ENCODE data around the gene GPR31. TPM values are rescaled to one million over a fixed set of nuclear protein-coding genes. Genes with fewer than 3 reads are reported as not detected.

The GPR31 gene
- total and polyA plus RNA-seq, 2 donors from 2014 or later, result 0.16 TPM; not detected in 1

- no peak overlapping the region for H3K4me3 ChIP-seq (ENCODE audit: low read length in 3 of 3)
- TF ChIP-seq, protein P1, sequence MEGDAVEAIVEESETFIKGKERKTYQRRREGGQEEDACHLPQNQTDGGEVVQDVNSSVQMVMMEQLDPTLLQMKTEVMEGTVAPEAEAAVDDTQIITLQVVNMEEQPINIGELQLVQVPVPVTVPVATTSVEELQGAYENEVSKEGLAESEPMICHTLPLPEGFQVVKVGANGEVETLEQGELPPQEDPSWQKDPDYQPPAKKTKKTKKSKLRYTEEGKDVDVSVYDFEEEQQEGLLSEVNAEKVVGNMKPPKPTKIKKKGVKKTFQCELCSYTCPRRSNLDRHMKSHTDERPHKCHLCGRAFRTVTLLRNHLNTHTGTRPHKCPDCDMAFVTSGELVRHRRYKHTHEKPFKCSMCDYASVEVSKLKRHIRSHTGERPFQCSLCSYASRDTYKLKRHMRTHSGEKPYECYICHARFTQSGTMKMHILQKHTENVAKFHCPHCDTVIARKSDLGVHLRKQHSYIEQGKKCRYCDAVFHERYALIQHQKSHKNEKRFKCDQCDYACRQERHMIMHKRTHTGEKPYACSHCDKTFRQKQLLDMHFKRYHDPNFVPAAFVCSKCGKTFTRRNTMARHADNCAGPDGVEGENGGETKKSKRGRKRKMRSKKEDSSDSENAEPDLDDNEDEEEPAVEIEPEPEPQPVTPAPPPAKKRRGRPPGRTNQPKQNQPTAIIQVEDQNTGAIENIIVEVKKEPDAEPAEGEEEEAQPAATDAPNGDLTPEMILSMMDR (IDR thresholded peaks at IDR 0.05; ENCODE audit: borderline replicate concordance, extremely low read depth, insufficient read depth), result no peak
- no peaks in the 10 kb centered on the region for H3K36me3 ChIP-seq (ENCODE audit: control insufficient read depth in 2 of 3, insufficient read depth in 3 of 3, low read length in 3 of 3)
- intact Hi-C loops (cut with DNase I), result no loop called here
- H3K27me3 ChIP-seq (ENCODE audit: control insufficient read depth, insufficient read depth, low read length), result no peaks in the 10 kb centered on the region
- H3K4me1 ChIP-seq (ENCODE audit: control insufficient read depth in 2 of 3, insufficient read depth in 2 of 3, low read depth in 1 of 3, low read length in 3 of 3), result peaks cover 0 to 4% (median 4%) of the 10 kb centered on the region in 3 donors
- H3K9ac ChIP-seq (ENCODE audit: low read length in 3 of 3), result no peak overlapping the region
- no peaks in the 10 kb centered on the region for H3K9me3 ChIP-seq (ENCODE audit: control insufficient read depth in 2 of 3, insufficient read depth in 1 of 3, low read length in 3 of 3)
- FAIRE-seq (no peak), DNase-seq (no peak)
- H3K27ac ChIP-seq (ENCODE audit: low read depth in 2 of 2, low read length in 2 of 2), result no peak overlapping the region
These were observed 3.5 kb downstream of the GPR31 start for GRCh38 chr6:167154291-167154690.

- Histone ChIP-seq H3K9me3 (ENCODE audit: control insufficient read depth in 2 of 3, insufficient read depth in 1 of 3, low read length in 3 of 3) (no peaks in the 10 kb centered on the region), H3K9ac (ENCODE audit: low read length in 3 of 3) (no peak overlapping the region), H3K36me3 (ENCODE audit: control insufficient read depth in 2 of 3, insufficient read depth in 3 of 3, low read length in 3 of 3) (no peaks in the 10 kb centered on the region), H3K27ac (ENCODE audit: low read depth in 2 of 2, low read length in 2 of 2) (no peak overlapping the region), H3K27me3 (ENCODE audit: control insufficient read depth, insufficient read depth, low read length) (no peaks in the 10 kb centered on the region), H3K4me3 (ENCODE audit: low read length in 3 of 3) (no peak overlapping the region), H3K4me1 (ENCODE audit: control insufficient read depth in 2 of 3, insufficient read depth in 2 of 3, low read depth in 1 of 3, low read length in 3 of 3) (peaks cover 0 to 4% (median 4%) of the 10 kb centered on the region in 3 donors)
- FAIRE-seq (no peak), DNase-seq (no peak)
- TF ChIP-seq, protein P1 (IDR thresholded peaks at IDR 0.05; ENCODE audit: borderline replicate concordance, extremely low read depth, insufficient read depth), result no peak
- intact Hi-C loops (cut with DNase I), result no loop called here
These were observed 4.2 kb downstream of the GPR31 start for GRCh38 chr6:167153521-167153959.

DNA sequence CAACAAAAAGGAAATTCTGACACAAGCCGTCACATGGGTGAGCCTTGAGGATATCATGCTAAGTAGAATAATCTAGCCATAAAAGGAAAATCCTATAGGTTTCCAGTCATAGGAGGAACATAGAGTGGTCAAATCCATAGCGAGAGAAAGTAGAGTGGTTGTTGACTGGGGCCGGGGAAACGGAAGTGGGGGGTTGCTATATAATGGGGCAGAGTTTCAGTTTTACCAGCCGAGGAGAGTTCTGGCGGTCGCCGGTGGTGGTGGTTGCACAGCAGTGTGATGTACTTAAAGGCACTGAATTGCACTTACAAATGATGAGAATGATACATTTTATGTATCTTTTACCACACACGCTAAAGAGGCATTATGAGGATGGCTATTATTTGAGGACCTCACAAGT, 4.9 kb downstream of the GPR31 start:
- Histone ChIP-seq H3K27me3 (ENCODE audit: control insufficient read depth, insufficient read depth, low read length) (no peaks in the 10 kb centered on the region), H3K27ac (ENCODE audit: low read depth in 2 of 2, low read length in 2 of 2) (no peak overlapping the region), H3K9me3 (ENCODE audit: control insufficient read depth in 2 of 3, insufficient read depth in 1 of 3, low read length in 3 of 3) (no peaks in the 10 kb centered on the region), H3K4me1 (ENCODE audit: control insufficient read depth in 2 of 3, insufficient read depth in 2 of 3, low read depth in 1 of 3, low read length in 3 of 3) (peaks cover 0 to 4% (median 4%) of the 10 kb centered on the region in 3 donors), H3K9ac (ENCODE audit: low read length in 3 of 3) (no peak overlapping the region), H3K36me3 (ENCODE audit: control insufficient read depth in 2 of 3, insufficient read depth in 3 of 3, low read length in 3 of 3) (no peaks in the 10 kb centered on the region), H3K4me3 (ENCODE audit: low read length in 3 of 3) (no peak overlapping the region)
- DNase-seq (no peak), FAIRE-seq (no peak)
- TF ChIP-seq, protein P1 (IDR thresholded peaks at IDR 0.05; ENCODE audit: borderline replicate concordance, extremely low read depth, insufficient read depth), result no peak
- intact Hi-C loops (cut with DNase I), result no loop called here

DNA sequence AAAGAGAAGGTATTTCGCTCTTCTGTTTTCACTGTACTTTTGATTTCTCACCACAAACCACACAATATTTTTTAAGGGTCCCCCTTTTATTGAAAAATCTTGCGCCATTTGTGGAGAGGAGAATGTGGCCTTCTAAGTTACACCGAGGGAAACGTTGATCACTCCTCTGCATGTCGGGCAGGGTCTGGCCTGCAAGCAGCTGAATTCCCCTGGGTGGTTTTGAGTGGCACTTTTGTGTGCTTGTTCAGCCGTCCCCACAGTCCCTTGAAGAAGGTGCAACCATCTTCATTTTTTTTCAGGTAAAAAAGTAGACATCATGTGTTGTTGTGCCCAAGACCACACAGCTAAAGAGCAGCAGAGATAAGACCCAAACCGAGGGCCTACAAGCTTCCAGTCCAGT, 6.1 kb downstream of the GPR31 start:
- intact Hi-C loops (cut with DNase I), result no loop called here
- DNase-seq, result no peak
- no peak overlapping the region for H3K4me3 ChIP-seq (ENCODE audit: low read length in 3 of 3)
- peaks cover 0 to 4% (median 4%) of the 10 kb centered on the region in 3 donors for H3K4me1 ChIP-seq (ENCODE audit: control insufficient read depth in 2 of 3, insufficient read depth in 2 of 3, low read depth in 1 of 3, low read length in 3 of 3)
- H3K27ac ChIP-seq (ENCODE audit: low read depth in 2 of 2, low read length in 2 of 2), result no peak overlapping the region
- TF ChIP-seq, protein P1 (IDR thresholded peaks at IDR 0.05; ENCODE audit: borderline replicate concordance, extremely low read depth, insufficient read depth), result no peak
- H3K9me3 ChIP-seq (ENCODE audit: control insufficient read depth in 2 of 3, insufficient read depth in 1 of 3, low read length in 3 of 3), result no peaks in the 10 kb centered on the region
- H3K36me3 ChIP-seq (ENCODE audit: control insufficient read depth in 2 of 3, insufficient read depth in 3 of 3, low read length in 3 of 3), result no peaks in the 10 kb centered on the region
- H3K27me3 ChIP-seq (ENCODE audit: control insufficient read depth, insufficient read depth, low read length), result no peaks in the 10 kb centered on the region
- H3K9ac ChIP-seq (ENCODE audit: low read length in 3 of 3), result no peak overlapping the region
- no peak for FAIRE-seq

Measured in kidney (tissue), 14 donors.